GM20000 (cell line): ENCODE measurements around the gene CDSN.

Experiments
- DNase-seq: peaks from one replicate; pipeline ENCODE4 v3.0.0; 2012; ENCODE audit warnings: low spot score
- CTCF ChIP-seq: IDR thresholded peaks from 2 replicates; pipeline ENCODE4 v1.5.1; 2012; ENCODE audit warnings: mild to moderate bottlenecking, control low read depth; ENCODE audit errors: extremely low read depth, missing control alignments

CDSN gene

GRCh38 chr6:31129130-31129529 is 8.9 kb upstream of the CDSN start:
- DNase-seq = no peak
- TF ChIP-seq CTCF = no peak

- TF ChIP-seq CTCF = peak; percentile 66
- DNase-seq = peak; percentile 83
These were observed 7.9 kb upstream of the CDSN start for GRCh38 chr6:31128093-31128676.

DNA sequence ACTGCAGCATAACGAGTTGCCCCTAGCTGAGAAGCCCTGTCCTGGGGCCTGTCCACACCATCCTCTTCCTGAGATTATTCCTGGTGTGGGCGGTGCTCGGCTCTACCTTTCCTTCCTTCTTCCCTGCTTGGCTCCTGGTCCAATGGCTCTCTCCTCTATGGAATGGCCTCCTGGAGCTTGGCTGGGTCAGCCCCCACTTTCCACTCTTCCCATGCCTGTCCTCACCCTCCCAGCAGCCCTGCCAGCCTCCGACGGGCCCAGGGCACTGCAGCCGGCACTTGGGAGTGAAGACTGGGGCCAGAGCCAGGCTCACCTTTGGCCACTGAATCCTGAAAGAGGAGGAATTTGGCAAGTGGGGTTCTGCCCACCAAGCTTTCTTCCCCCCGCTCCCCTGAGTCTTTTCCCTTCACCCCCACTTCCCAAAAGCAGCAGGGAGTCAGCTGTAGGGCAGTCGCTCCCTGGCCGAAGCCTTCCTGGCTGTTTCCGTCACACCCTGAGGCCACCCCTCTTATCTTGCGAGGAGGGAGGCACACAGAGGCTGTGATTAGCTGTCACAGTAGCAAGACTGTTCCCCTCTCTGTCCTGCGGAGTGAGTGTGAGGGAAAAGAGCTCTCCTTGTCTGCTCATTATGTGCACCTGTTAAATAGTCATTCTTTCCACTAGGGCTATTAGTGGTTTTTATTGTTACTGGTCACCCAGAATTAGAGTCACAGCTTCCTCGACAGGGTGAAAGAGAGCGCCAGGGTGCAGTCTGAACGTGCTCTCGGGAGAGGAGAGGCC is 6.3 kb upstream of the CDSN start:
- TF ChIP-seq CTCF = no peak
- DNase-seq = no peak

GRCh38 chr6:31125586-31126363 is 5.5 kb upstream of the CDSN start:
- DNase-seq = no peak
- no peak for TF ChIP-seq CTCF

GRCh38 chr6:31125162-31125561 is 4.9 kb upstream of the CDSN start:
- TF ChIP-seq CTCF = no peak
- DNase-seq = no peak

DNA sequence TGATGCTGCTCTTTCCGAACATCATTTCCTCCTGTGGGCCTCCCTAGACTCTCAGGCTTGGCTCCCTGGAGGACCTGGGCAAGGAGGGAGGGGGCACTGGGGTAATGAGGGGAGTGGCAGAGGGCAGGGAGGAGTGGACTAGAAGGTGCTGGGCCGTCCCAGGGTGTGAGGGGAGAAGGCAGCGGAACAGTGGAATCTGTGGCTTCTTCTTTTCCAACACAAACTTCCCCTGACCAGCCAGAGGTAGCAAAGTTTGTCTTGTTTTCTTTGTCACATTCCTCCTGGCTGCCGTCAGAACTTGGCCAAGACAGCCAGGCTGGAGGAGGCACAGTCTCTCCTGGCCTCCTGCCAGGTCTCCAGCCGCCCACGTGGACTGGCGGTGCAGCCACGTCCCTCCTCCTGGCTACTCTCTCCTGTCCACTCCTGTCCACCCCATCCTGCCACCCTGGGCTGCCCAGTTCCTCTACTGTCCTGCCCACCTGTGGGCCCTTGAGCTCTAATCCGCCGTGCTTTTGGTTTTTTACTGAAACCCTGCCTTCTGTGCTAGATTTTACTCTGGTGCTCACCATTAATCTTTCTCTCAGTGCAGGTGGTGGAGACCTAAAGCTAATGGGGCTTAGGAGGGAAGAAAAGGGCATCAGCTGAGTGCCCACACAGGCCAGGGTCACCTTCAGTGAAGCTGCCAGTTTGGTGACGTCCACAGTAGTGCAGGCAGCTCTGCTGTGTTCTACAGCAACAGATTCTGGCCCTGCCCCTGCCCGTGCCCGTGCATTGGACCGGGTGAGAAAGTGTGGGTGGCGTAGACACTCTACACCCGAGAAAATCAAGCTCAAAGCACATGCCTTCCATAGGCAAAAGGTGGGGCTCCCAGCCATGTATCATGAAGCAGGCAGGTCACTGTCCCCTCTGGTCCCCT is 2.8 kb upstream of the CDSN start:
- no peak for DNase-seq
- TF ChIP-seq CTCF = no peak
